HepG2 (cell line): ENCODE results near the gene CREBBP. TPM values are rescaled to one million over a fixed set of nuclear protein-coding genes. Genes with fewer than 3 reads are reported as not detected.
A peak's percentile ranks its signal among the peaks of the same experiment; 100 is the strongest.

ENCODE experiments used
- EZH2 ChIP-seq: conservative IDR thresholded peaks from 2 replicates; pipeline ENCODE4 v1.6.1; 2012; ENCODE audit warnings: mild to moderate bottlenecking, low read depth, low read length, moderate library complexity
- MIXL1 ChIP-seq: IDR thresholded peaks from 2 replicates; pipeline ENCODE4 v1.6.1; 2016
- MXI1 ChIP-seq: IDR thresholded peaks from 3 replicates; pipeline ENCODE4 v1.6.1; 2012; ENCODE audit warnings: low read depth, low read length, inconsistent platforms, borderline replicate concordance
- PCBP2 ChIP-seq: fragments of 200-400 bp; formaldehyde crosslinking; optimal IDR thresholded peaks from 2 replicates; pipeline ENCODE3; 2018; ENCODE audit warnings: low read length, low read depth; ENCODE audit not compliant: poor library complexity, severe bottlenecking
- RBM39 ChIP-seq: fragments of 200-400 bp; formaldehyde crosslinking; IDR thresholded peaks from one replicate; pipeline ENCODE4 v1.6.1; 2018; ENCODE audit warnings: antibody characterized with exemption, mild to moderate bottlenecking, low read depth, low read length; ENCODE audit not compliant: poor library complexity, severe bottlenecking
- REPIN1 ChIP-seq: sonication (generic); formaldehyde crosslinking; IDR thresholded peaks from 2 replicates; pipeline ENCODE4 v1.8.0; 2022; ENCODE audit warnings: missing genetic modification reagents, low read depth, mild to moderate bottlenecking, borderline replicate concordance
- RNF2 ChIP-seq: fragments of 450-650 bp; conservative IDR thresholded peaks from 2 replicates; pipeline ENCODE4 v1.6.1; 2016; ENCODE audit warnings: low read depth
- RNF219 ChIP-seq: sonication (generic); formaldehyde crosslinking; IDR thresholded peaks from 2 replicates; pipeline ENCODE4 v1.5.0; 2020; ENCODE audit warnings: mild to moderate bottlenecking, missing genetic modification reagents
- YY1 ChIP-seq: IDR thresholded peaks from 2 replicates; pipeline ENCODE4 v1.6.1; 2011; ENCODE audit warnings: low read length, low read depth, moderate library complexity, mild to moderate bottlenecking; ENCODE audit not compliant: insufficient read depth, insufficient replicate concordance
- ZC3H13 ChIP-seq: sonication (generic); formaldehyde crosslinking; IDR thresholded peaks from 2 replicates; pipeline ENCODE4 v1.8.1; 2023; ENCODE audit warnings: mild to moderate bottlenecking, missing genetic modification reagents, moderate library complexity
- ZMAT3 ChIP-seq: sonication (generic); formaldehyde crosslinking; conservative IDR thresholded peaks from 2 replicates; pipeline ENCODE4 v1.7.0; 2021; ENCODE audit warnings: missing genetic modification reagents
- ZMYM2 ChIP-seq: sonication (generic); formaldehyde crosslinking; IDR thresholded peaks from 2 replicates; pipeline ENCODE4 v1.8.0; 2022; ENCODE audit warnings: mild to moderate bottlenecking, missing genetic modification reagents
- ZNF33A ChIP-seq: sonication (generic); formaldehyde crosslinking; IDR thresholded peaks from 2 replicates; pipeline ENCODE4 v1.5.1; 2020; ENCODE audit warnings: missing genetic modification reagents, mild to moderate bottlenecking, moderate library complexity, borderline replicate concordance
- ZNF615 ChIP-seq: sonication (generic); formaldehyde crosslinking; IDR thresholded peaks from 2 replicates; pipeline ENCODE4 v1.5.0; 2020; ENCODE audit warnings: mild to moderate bottlenecking, missing genetic modification reagents, borderline replicate concordance
- ZNF629 ChIP-seq: sonication (generic); formaldehyde crosslinking; conservative IDR thresholded peaks from 2 replicates; pipeline ENCODE4 v1.5.0; 2020; ENCODE audit warnings: missing genetic modification reagents
- polyA plus RNA-seq, 8 experiments: library from polyadenylated mRNA; depleted of rRNA in 3 of 8; stranded (reverse) in 7 of 8; unstranded in 1 of 8; fragments of >200 nt; fragmentation: Illumina TruSeq in 4 of 8; extraction: Trizol in 4 of 8; gene quantifications; 2 replicates each; pipeline versions ENCODE4 v1.2.1 to v1.2.3, GENCODE V29; 2011 to 2016; ENCODE audit warnings: low read depth in 4 of 8, missing spikeins in 1 of 8, mixed read lengths in 1 of 8; ENCODE audit not compliant: insufficient read depth in 1 of 8
- total RNA-seq, 5 experiments: library from RNA; depleted of rRNA; stranded (reverse); fragments of >200 nt; fragmentation: Illumina TruSeq; extraction: Trizol; gene quantifications; 2 replicates each; pipeline ENCODE4 v1.2.3, GENCODE V29; 2016; ENCODE audit warnings: low read depth in 1 of 5
- TF ChIP-seq, protein P1 (sequence below): IDR thresholded peaks from 2 replicates; pipeline ENCODE4 v1.6.1; 2018; ENCODE audit warnings: missing genetic modification reagents, mild to moderate bottlenecking, missing compliant biosample characterization
- TF ChIP-seq, protein P2 (sequence below): sonication (generic); IDR thresholded peaks from 2 replicates; pipeline ENCODE4 v1.6.1; 2016; ENCODE audit warnings: low read depth, borderline replicate concordance
- TF ChIP-seq, protein P3 (sequence below): IDR thresholded peaks from 2 replicates; pipeline ENCODE4 v1.6.1; 2018; ENCODE audit warnings: missing genetic modification reagents
- TF ChIP-seq, protein P4 (sequence below): sonication (generic); formaldehyde crosslinking; IDR thresholded peaks from 2 replicates; pipeline ENCODE4 v1.5.1; 2020; ENCODE audit warnings: missing genetic modification reagents, mild to moderate bottlenecking, borderline replicate concordance

CREBBP gene
- total and polyA plus RNA-seq, 2 of the 13 experiments (the other 11 are each of a cell fraction or from before 2014, with no cell fraction given), result 5.3 to 10.4 TPM

DNA sequence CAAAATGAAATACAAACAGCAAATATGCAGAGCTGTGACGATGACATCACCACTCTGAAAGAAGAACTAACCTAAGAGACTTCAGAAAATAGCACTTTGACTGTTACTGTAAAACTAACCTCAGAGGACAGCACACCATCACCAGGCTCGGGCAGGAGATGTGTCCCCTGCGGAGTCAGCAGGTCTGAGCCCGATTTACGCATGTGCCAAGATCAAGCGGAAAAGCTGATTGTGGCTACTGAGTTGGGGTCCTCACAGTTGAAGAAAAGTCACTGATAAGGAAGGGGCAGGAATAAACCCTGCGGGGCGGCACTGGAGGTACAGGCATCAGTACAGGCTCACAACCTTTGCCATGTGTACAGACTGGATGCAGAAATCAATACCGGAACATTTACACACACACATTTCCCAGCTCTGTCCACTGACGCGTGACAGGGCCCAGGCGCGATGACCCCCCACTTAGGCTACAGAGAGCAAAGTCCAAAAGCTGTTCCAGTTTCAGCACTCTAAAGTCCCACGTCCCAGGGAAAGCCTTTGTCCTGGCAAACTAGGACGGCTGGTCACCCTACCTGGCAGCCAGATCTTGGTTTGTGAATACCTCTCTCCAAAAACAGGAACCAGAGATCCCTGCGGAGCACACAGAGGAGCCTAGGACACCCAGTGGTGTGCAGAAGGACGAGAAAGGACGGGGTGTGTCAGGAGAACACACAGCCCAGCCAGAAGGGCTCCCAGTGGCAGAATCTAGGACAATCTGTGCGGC lies 184.7 kb downstream of the CREBBP start (continued):
- TF ChIP-seq, protein P1, sequence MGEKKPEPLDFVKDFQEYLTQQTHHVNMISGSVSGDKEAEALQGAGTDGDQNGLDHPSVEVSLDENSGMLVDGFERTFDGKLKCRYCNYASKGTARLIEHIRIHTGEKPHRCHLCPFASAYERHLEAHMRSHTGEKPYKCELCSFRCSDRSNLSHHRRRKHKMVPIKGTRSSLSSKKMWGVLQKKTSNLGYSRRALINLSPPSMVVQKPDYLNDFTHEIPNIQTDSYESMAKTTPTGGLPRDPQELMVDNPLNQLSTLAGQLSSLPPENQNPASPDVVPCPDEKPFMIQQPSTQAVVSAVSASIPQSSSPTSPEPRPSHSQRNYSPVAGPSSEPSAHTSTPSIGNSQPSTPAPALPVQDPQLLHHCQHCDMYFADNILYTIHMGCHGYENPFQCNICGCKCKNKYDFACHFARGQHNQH, result peak; percentile 99
- TF ChIP-seq MIXL1, result peak; percentile 79
- no peak for TF ChIP-seq RNF2
- no peak for TF ChIP-seq RBM39
- peak; percentile 77 for TF ChIP-seq ZMAT3 (CRISPR knock-in tag)
- TF ChIP-seq EZH2, result no peak
- TF ChIP-seq, protein P2, sequence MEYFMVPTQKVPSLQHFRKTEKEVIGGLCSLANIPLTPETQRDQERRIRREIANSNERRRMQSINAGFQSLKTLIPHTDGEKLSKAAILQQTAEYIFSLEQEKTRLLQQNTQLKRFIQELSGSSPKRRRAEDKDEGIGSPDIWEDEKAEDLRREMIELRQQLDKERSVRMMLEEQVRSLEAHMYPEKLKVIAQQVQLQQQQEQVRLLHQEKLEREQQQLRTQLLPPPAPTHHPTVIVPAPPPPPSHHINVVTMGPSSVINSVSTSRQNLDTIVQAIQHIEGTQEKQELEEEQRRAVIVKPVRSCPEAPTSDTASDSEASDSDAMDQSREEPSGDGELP, result peak; percentile 82; the same call in 1 of the 2 replicates
- TF ChIP-seq PCBP2, result no peak
- peak; percentile 97 for TF ChIP-seq ZMYM2 (CRISPR knock-in tag)
- TF ChIP-seq ZC3H13 (CRISPR knock-in tag), result 0 out of 2 replicates have a peak, but pooled peaks have one; percentile 44
- no peak for TF ChIP-seq ZNF615 (CRISPR knock-in tag)
- TF ChIP-seq YY1, result no peak
- TF ChIP-seq RNF219 (CRISPR knock-in tag), result no peak
- TF ChIP-seq, protein P3, sequence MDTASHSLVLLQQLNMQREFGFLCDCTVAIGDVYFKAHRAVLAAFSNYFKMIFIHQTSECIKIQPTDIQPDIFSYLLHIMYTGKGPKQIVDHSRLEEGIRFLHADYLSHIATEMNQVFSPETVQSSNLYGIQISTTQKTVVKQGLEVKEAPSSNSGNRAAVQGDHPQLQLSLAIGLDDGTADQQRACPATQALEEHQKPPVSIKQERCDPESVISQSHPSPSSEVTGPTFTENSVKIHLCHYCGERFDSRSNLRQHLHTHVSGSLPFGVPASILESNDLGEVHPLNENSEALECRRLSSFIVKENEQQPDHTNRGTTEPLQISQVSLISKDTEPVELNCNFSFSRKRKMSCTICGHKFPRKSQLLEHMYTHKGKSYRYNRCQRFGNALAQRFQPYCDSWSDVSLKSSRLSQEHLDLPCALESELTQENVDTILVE (CRISPR knock-in tag), result 0 out of 2 replicates have a peak, but pooled peaks have one; percentile 73
- peak; percentile 93 for TF ChIP-seq REPIN1 (CRISPR knock-in tag)
- peak; percentile 96; the same call in 2 of the 3 replicates for TF ChIP-seq MXI1
- TF ChIP-seq, protein P4, sequence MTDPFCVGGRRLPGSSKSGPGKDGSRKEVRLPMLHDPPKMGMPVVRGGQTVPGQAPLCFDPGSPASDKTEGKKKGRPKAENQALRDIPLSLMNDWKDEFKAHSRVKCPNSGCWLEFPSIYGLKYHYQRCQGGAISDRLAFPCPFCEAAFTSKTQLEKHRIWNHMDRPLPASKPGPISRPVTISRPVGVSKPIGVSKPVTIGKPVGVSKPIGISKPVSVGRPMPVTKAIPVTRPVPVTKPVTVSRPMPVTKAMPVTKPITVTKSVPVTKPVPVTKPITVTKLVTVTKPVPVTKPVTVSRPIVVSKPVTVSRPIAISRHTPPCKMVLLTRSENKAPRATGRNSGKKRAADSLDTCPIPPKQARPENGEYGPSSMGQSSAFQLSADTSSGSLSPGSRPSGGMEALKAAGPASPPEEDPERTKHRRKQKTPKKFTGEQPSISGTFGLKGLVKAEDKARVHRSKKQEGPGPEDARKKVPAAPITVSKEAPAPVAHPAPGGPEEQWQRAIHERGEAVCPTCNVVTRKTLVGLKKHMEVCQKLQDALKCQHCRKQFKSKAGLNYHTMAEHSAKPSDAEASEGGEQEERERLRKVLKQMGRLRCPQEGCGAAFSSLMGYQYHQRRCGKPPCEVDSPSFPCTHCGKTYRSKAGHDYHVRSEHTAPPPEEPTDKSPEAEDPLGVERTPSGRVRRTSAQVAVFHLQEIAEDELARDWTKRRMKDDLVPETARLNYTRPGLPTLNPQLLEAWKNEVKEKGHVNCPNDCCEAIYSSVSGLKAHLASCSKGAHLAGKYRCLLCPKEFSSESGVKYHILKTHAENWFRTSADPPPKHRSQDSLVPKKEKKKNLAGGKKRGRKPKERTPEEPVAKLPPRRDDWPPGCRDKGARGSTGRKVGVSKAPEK (CRISPR knock-in tag), result no peak
- TF ChIP-seq ZNF629 (CRISPR knock-in tag), result peak; percentile 68
- no peak for TF ChIP-seq ZNF33A (CRISPR knock-in tag)
